SH-SY5Y (cell line): ENCODE data around the gene COLEC12.

ENCODE experiments used
- GATA2 ChIP-seq: IDR thresholded peaks from 2 replicates; pipeline ENCODE4 v1.6.1; 2011; ENCODE audit warnings: mild to moderate bottlenecking, low read depth, low read length
- GATA3 ChIP-seq: IDR thresholded peaks from 2 replicates; pipeline ENCODE4 v1.6.1; 2011; ENCODE audit warnings: low read depth, mild to moderate bottlenecking, low read length, moderate library complexity

- no peak for TF ChIP-seq GATA3
- no peak for TF ChIP-seq GATA2
These were observed 129.5 kb downstream of the COLEC12 start for GRCh38 chr18:370751-371608.
